GM21529 (cell line): ENCODE measurements around the gene PTPRG.

Source experiments
- ATAC-seq: cut with Tn5 transposase; IDR thresholded peaks from one replicate; pipeline ENCODE4 v1.9.1; 2021; ENCODE audit not compliant: unreplicated experiment

Gene PTPRG

GRCh38 chr3:61583890-61584875 is 22.8 kb downstream of the PTPRG start:
- no peak for ATAC-seq

GRCh38 chr3:61589856-61590255 is 28.5 kb downstream of the PTPRG start:
- no peak for ATAC-seq

- no peak for ATAC-seq
These were observed 29.9 kb downstream of the PTPRG start for GRCh38 chr3:61591300-61591699.

GRCh38 chr3:61593446-61594029 is 32.2 kb downstream of the PTPRG start:
- no peak for ATAC-seq

- no peak for ATAC-seq
These were observed 33.0 kb downstream of the PTPRG start for GRCh38 chr3:61594144-61594963.

GRCh38 chr3:61594964-61595285 is 33.6 kb downstream of the PTPRG start:
- ATAC-seq: no peak

GRCh38 chr3:61595288-61595687 is 33.9 kb downstream of the PTPRG start:
- ATAC-seq: no peak

- ATAC-seq: no peak
These were observed 34.5 kb downstream of the PTPRG start for GRCh38 chr3:61595826-61596225.

- ATAC-seq: no peak
These were observed 36.5 kb downstream of the PTPRG start for GRCh38 chr3:61597906-61598305.

GRCh38 chr3:61600195-61600594 is 38.8 kb downstream of the PTPRG start:
- no peak for ATAC-seq

GRCh38 chr3:61601831-61602230 is 40.5 kb downstream of the PTPRG start:
- no peak for ATAC-seq

- ATAC-seq: no peak
These were observed 41.1 kb downstream of the PTPRG start for GRCh38 chr3:61602466-61602865.

- no peak for ATAC-seq
These were observed 44.3 kb downstream of the PTPRG start for GRCh38 chr3:61605589-61606175.

- ATAC-seq: no peak
These were observed 44.8 kb downstream of the PTPRG start for GRCh38 chr3:61606196-61606595.

- ATAC-seq: no peak
These were observed 46.7 kb downstream of the PTPRG start for GRCh38 chr3:61608072-61608471.

- ATAC-seq: no peak
These were observed 47.3 kb downstream of the PTPRG start for GRCh38 chr3:61608711-61609110.

- no peak for ATAC-seq
These were observed 48.9 kb downstream of the PTPRG start for GRCh38 chr3:61610316-61610715.

GRCh38 chr3:61612211-61613194 is 51.1 kb downstream of the PTPRG start:
- no peak for ATAC-seq

- no peak for ATAC-seq
These were observed 52.3 kb downstream of the PTPRG start for GRCh38 chr3:61613666-61614065.

- no peak for ATAC-seq
These were observed 54.3 kb downstream of the PTPRG start for GRCh38 chr3:61615643-61616042.
